Midbrain (tissue), 1 donor: Measurements from ENCODE around the gene BEND6.
"Not testable (repeated sequence)": the region's sequence is repeated elsewhere in the genome, so short reads cannot be mapped to it uniquely, and the experiment has no call there.

ENCODE experiments used
- DNase-seq: peaks from one replicate; lab custom pipeline; 2025; lab: John Stamatoyannopoulos, UW

The BEND6 gene

DNA sequence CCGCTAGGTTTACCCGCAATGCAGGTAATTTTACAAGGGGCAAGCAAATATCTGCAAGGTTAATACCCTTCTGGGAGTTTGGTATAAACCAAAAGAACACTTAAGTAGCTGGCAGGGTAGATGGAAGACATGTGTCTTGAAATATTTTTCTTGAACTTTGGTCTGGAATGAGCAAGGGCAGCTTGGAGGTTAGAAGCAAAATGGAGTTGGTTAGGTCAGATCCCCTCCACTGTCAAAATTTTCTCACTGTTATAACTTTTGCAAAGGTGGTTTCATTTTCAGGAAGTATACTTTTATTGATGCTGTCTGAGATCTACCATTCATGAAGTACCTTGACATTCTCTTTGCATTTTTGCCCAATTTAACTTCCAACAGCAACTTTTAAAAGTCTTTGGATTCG, 78.3 kb downstream of the BEND6 start:
- no peak for DNase-seq

DNA sequence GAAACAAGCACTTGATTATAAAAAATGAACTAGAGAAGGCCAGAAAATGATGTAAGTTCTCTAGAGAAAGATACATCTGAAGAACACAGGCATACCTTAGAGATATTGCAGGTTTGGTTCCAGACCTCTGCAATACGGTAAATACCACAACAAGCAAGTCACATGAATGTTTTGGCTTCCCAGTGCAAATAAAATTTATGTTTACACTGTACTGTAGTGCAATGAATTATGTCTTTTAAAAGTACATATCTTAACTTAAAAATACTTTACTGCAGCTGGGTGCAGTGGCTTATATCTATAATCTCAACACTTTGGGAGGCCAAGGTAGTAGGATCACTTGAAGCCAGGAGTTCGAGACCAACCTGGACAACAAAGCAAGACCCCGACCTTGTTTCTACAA, 80.6 kb downstream of the BEND6 start:
- no peak for DNase-seq

DNA sequence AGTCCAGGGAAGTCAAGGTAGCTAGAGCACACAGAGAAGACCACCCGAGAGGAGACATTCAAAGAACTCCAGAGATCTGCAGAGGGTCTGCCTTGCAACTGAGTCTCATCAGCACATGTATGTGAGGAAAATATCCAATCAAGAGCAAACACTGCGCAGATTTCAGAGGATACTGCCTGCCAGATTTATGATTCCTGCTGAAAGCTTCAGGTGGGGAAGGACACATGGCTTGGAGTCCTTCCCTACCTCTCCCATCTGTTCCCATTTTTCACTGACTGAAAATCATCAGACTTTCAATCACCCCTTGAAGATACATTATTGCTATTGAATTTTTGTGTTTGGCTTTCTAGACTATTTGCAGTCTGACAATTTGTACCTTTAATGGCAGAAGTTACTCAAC, 84.0 kb downstream of the BEND6 start:
- no peak for DNase-seq

DNA sequence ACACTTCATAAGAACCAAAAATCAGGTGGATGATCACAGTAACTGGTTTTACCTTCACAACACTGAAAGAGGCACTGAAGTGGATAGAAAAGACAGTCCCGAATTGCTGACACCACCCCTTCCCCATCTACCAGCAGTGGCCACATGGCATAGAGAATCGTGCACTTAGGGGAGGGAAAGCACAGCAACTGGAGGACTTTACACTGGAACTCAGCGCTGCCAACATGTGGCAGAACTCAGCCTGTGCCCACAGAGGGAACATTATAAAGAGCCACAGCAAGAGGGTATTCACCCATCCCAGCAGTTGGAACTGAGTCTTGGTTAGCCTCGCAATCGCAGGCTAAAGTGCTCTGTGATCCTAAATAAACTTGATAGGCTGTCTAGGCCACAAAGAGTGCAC, 85.1 kb downstream of the BEND6 start:
- no peak for DNase-seq

DNA sequence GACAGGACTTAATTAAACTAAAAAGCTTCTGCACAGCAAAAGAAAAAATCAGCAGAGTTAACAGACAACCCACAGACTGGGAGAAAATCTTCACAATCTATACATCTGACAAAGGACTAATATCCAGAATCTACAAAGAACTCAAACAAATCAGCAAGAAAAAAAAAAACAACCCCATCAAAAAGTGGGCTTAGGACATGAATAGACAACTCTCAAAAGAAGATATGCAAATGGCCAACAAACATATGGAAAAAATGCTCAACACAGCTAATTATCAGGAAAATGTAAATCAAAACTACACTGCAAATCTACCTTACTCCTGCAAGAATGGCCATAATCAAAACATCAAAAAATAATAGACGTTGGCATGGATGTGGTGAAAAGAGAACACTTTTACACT, 89.2 kb downstream of the BEND6 start:
- DNase-seq, result not testable (repeated sequence)

DNA sequence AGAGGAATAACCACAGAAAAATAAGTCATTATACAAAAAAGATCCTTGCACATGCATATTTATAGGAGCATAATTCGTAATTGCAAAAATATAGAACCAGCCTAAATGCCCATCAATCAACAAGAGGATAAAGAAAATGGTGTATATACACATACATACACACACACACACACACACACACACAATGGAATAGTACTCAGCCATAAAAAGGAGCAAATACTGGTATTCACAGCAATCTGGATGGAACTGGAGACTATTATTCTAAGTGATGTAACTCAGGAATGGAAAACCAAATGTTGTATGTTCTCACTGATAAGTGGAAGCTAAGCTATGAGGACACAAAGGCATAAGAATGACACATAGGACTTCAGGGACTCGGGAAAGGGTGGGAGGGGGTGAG, 89.7 kb downstream of the BEND6 start:
- no peak for DNase-seq

DNA sequence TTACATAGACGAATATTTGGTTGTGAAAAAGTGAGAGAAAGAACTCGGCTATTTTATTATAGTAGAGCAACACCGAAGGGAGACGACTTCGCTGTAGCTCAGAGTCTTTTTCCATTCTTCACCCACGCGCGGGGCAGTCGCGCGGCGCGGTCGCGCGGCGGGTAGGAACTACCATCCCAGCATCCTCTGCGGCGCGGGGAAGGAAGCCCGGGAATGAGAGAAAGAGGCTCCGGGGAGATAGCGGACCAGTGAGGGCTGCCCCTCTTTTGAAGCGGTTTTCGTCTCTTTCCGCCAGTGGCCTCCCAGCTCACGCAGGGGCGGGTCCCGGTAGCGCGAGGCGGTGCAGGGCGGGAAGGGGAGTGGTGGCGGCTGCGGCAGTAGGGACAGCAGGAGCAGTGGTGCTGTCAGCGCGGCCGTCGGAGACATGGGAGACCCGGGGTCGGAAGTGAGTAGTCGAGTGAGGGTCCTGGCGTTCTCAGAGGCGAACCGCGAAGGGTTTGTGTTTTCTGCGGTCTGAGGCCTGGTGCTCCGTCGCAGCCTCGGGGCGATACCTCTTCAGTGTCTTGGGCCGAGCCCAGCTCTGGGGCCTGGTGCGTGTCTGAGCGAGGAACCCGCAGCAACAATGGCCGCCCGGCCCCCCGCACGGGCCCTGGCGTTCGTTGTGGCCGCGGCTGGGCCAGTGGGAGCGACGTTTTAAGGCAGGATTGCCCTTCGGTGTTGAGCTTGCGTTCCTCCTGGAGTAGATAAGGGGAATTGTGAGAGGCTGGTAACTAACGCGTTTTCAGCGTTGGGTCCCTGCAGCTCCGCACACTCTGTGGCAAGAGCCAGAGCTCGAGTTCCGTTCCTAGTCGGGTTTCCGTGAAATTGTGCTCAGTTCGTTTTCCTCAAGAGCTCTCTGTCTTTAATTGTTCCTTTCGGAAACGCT, 91.7 kb downstream of the BEND6 start, which contains the start of gene KIAA1586:
Gene KIAA1586, plus strand, starts transcription at position 362 of the 925 bp plus-strand sequence. Its CDS starts 63 bp downstream, at position 425.
- peak; percentile 92 for DNase-seq

DNA sequence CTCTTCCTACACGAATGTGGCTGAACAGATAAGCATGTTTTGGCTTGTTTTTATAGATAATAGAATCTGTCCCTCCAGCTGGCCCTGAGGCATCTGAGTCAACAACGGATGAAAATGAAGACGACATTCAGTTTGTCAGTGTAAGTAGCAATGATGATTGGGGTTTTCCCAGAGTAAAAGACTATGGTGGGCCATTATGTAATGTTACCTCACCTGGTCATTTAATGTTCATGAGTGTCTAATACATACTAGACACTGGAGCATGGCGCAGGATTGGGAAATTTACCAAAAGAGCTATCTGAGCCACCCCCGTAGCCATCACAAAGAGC, 92.3 kb downstream of the BEND6 start:
- DNase-seq, result not testable (repeated sequence)

DNA sequence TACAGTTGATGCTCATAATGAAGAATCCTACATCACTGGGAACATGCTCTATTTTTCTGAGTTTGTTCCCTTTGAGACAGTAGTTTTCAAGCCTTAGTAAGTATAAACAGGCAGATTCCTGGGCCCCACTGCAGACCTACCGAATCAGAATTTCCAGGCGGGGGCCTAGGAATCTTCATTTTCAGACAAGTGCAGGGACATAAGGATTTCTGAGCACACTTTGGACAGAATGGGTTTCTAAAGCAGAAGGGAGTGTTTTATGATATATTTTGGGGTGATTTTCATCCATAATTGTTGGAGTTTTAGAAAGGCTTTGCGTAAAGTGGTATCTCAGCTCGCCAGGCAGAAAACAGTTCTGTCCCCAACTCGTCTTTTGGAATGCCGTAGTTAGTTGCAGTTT, 93.0 kb downstream of the BEND6 start:
- not testable (repeated sequence) for DNase-seq

DNA sequence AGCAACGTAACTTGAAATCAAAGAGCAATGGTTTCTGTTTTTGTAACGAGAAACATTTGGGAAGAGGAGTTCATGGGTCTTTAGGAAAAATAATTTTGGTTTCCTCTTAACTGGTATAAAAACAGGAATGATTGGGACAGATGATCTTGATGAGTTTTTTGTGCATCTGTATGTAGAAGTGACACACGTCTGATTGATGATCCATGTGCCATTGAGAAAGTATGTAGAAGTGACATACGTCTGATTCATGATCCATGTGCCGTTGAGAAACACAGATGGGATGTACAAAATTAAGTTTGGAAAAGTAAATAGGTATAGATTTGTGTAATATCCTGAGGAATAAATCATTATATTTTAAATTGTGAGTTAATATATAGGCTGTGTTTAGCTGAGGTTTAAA, 93.7 kb downstream of the BEND6 start:
- no peak for DNase-seq

DNA sequence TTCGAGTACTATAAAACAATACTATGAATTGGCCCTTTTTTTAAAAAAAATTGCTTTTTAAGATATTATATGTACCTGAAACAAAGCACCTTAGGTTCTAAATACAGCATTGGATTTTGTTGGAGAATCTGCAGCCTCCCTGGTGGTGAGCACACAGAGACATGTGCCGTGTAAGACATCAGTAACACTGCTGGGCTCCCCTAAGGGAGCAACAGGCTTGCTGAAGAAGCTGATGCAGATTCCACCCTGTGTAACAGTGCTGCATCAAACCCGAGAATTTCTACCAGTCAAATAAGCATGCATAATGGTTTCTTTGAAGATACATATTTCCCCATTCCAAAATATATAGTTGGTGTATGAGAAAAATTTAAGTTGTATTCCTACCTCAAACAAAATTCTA, 108.9 kb downstream of the BEND6 start:
- DNase-seq, result no peak

DNA sequence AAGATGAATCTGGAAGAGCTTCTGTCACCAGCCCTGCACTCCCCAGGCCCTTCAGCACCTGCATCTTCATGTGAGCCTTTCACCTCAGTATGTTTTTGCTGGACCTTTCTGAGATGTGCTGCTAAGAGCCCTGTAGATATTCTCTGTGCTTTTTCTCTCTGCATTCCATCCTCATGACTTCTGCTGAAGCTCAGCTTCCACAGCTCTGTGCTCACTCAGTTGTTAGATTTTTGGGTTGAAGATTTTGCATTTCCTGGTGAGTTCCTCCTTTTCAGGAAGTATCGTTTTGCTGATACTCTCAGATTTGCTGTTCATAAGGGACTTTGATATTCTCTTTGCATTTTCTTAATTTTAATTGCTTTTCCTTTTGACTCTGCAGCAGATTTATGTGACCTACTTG, 109.9 kb downstream of the BEND6 start:
- no peak for DNase-seq

DNA sequence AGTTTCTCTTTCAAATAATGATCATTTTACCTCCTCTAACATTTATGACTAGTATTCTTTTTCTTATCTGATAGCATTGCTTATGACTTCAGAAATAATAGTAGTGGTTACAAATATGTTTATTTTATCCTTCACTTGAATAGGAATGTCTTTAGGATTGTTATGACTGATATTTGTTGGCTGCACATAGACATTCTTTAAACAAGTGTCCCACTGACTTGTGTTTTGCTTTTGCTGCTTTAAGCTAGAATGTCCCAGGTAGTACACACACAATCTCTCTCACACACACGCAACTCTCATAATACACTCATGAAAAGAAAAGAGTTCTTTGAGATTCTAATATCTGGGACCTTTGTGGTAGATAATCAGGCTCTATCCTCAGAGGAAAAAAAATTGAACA, 113.2 kb downstream of the BEND6 start:
- no peak for DNase-seq

DNA sequence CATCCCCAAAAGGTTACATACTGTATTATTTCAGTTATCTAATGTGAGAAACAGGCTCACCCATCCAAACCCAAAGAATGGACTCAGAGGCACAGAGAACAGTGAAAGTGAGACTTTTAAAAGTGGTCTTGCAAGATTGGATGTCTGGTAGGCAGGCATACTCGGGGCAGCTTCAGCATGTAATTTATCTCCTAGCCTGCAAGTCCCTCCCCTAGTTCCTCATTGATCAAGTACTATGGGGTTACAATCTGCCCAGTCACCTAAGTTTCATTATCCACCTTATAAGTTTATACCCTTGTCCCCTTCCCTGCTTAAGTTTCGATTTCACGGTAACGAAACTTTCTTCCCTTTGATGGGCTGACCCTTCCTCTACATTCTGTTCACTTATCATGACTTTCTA, 114.3 kb downstream of the BEND6 start:
- no peak for DNase-seq

DNA sequence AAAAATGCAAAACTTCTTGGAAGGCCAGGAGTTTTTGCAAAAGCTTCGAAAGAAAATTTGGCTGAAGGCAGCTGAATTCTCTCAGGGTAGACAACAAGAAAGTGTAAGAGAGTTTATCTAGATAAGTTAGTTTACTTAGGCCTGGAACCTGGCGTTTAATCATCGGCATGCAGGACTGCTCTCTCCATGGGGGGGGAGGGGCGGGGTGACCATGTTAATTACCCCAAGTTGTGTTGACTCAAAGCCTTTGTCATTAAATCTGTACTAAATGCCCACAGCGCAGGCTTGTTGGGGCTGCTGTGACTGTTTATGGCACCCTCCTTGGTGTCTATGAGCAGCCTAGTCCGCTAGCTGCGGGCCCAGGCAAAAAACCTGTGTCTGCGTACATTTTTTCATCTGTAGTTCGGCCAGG, 115.0 kb downstream of the BEND6 start:
- no peak for DNase-seq

DNA sequence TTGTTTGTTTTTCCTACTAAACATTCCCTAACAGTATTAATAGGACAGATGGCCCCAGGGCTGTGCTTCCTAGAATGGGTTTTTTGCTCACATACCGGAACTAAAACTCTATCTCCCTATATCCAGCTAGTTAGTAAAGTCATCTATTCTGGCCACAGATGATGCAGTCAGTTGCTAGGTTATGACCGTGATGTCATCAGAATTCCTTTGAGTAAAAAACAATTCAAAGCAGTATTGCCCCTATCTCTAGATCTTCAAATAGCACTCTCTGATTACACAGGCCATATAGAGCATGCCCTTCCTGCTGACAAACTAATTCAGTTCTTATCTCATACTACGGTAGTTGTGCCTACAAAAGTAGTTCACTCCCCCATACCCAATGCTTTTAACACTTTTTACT, 117.2 kb downstream of the BEND6 start:
- no peak for DNase-seq

DNA sequence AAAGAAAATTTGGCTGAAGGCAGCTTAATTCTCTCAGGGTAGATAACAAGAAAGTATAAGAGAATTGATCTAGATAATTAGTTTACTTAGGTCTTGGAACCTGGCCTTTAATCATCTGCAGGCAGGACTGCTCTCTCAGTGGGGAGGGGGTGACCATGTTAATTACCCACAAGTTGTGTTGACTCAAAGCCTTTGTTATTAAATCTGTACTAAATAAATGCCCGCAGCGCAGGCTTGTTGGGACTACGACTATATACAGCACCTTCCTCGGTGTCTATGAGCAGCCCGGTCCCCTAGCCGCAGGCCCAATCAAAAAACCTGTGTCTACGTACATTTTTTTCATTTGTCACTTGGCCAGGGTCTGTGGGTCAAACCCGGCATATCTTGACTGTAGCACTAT, 119.5 kb downstream of the BEND6 start:
- no peak for DNase-seq

DNA sequence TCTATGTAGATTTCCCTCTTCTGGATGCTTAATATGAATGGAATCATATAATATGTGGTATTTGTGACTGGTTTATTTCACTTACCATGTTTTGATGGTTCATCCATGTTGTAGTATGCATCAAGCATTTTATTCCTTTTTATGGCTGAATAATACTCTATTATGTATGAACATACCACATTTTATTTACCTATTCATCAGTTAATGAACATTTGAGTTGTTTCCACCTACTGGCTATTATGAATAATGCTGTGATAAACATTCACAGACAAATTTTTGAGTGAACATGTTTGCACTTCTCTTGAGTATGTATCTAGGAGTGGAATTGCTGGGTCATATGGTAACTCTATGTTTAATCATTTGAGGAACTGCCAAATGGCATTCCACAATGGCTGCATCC, 120.2 kb downstream of the BEND6 start:
- DNase-seq, result no peak
